ENCODE data around the gene SSUH2. TPM values are rescaled to one million over a fixed set of nuclear protein-coding genes. Genes with fewer than 3 reads are reported as not detected.

SSUH2 gene
- total RNA-seq, 1 donor from 2014 or later: 0.53 TPM

GRCh38 chr3:8573342-8573926 lies 71.2 kb downstream of the SSUH2 start:
- intact Hi-C loops (cut with DNase I): no loop called here
- peak; percentile 33 for ATAC-seq
- DNase-seq (ENCODE audit: low spot score): no peak

- ATAC-seq: no peak
- no peak for DNase-seq (ENCODE audit: low spot score)
- intact Hi-C loops (cut with DNase I): no loop called here
Observed at GRCh38 chr3:8571256-8571655, 73.3 kb downstream of the SSUH2 start.

Other genes starting within 250 kb of the SSUH2 start
- 68.7 TPM for gene LMCD1, start 143.0 kb downstream of the SSUH2 start, total RNA-seq
- gene CAV3, start 89.0 kb upstream of the SSUH2 start, total RNA-seq: not detected
- 1.3 TPM for gene OXTR, start 124.8 kb upstream of the SSUH2 start, total RNA-seq

All from sciatic nerve (tissue), 2 donors.